HG03196 (cell line): Measurements from ENCODE around the gene CHRNA7.

ENCODE experiments used
- ATAC-seq: cut with Tn5 transposase; IDR thresholded peaks from one replicate; pipeline ENCODE4 v1.9.1; 2021; ENCODE audit not compliant: unreplicated experiment

Gene CHRNA7

GRCh38 chr15:32067115-32067514 is 36.8 kb downstream of the CHRNA7 start:
- no peak for ATAC-seq

- ATAC-seq = no peak
Measured at GRCh38 chr15:32089851-32090359, 59.6 kb downstream of the CHRNA7 start.

- no peak for ATAC-seq
Measured at GRCh38 chr15:32091505-32092380, 61.4 kb downstream of the CHRNA7 start.

- ATAC-seq = no peak
Measured at GRCh38 chr15:32096213-32096612, 65.9 kb downstream of the CHRNA7 start.

- ATAC-seq = no peak
Measured at GRCh38 chr15:32096916-32097617, 66.8 kb downstream of the CHRNA7 start.

GRCh38 chr15:32098033-32098432 is 67.7 kb downstream of the CHRNA7 start:
- no peak for ATAC-seq

GRCh38 chr15:32099097-32099785 is 68.9 kb downstream of the CHRNA7 start:
- no peak for ATAC-seq

GRCh38 chr15:32099956-32100684 is 69.8 kb downstream of the CHRNA7 start:
- no peak for ATAC-seq

GRCh38 chr15:32104061-32104995 is 74.0 kb downstream of the CHRNA7 start:
- ATAC-seq = no peak

GRCh38 chr15:32105258-32106241 is 75.2 kb downstream of the CHRNA7 start:
- no peak for ATAC-seq

GRCh38 chr15:32106401-32107381 is 76.4 kb downstream of the CHRNA7 start:
- ATAC-seq = no peak

- no peak for ATAC-seq
Measured at GRCh38 chr15:32107477-32108080, 77.3 kb downstream of the CHRNA7 start.

GRCh38 chr15:32108661-32109060 is 78.3 kb downstream of the CHRNA7 start:
- no peak for ATAC-seq

GRCh38 chr15:32112101-32112500 is 81.8 kb downstream of the CHRNA7 start:
- no peak for ATAC-seq

GRCh38 chr15:32113224-32113623 is 82.9 kb downstream of the CHRNA7 start:
- no peak for ATAC-seq

GRCh38 chr15:32117122-32117521 is 86.8 kb downstream of the CHRNA7 start:
- no peak for ATAC-seq

GRCh38 chr15:32119286-32119685 is 89.0 kb downstream of the CHRNA7 start:
- no peak for ATAC-seq
